NCI-H226 (cell line): ENCODE measurements around the gene RECQL.
"Not testable (repeated sequence)": the region's sequence is repeated elsewhere in the genome, so short reads cannot be mapped to it uniquely, and the experiment has no call there.

Source experiments
- DNase-seq: peaks from one replicate; pipeline ENCODE4 v3.0.0-alpha.2; 2015

RECQL gene

GRCh38 chr12:21502164-21502496, 695 bp upstream of the RECQL start:
- no peak for DNase-seq

GRCh38 chr12:21500786-21501257, 613 bp downstream of the RECQL start:
- DNase-seq: no peak

- DNase-seq: no peak
Observed at GRCh38 chr12:21499765-21500164, 1.7 kb downstream of the RECQL start.

GRCh38 chr12:21485998-21486397, 15.4 kb downstream of the RECQL start:
- DNase-seq: no peak

- no peak for DNase-seq
Observed at GRCh38 chr12:21483531-21483930, 17.9 kb downstream of the RECQL start.

GRCh38 chr12:21478756-21479455, 22.5 kb downstream of the RECQL start:
- no peak for DNase-seq

GRCh38 chr12:21476949-21477348, 24.5 kb downstream of the RECQL start:
- no peak for DNase-seq

- no peak for DNase-seq
Observed at GRCh38 chr12:21475552-21475951, 25.9 kb downstream of the RECQL start.

- DNase-seq: no peak
Observed at GRCh38 chr12:21472197-21472823, 29.1 kb downstream of the RECQL start.

GRCh38 chr12:21471294-21471693, 30.1 kb downstream of the RECQL start:
- no peak for DNase-seq

GRCh38 chr12:21467334-21467733, 34.1 kb downstream of the RECQL start:
- DNase-seq: not testable (repeated sequence)

GRCh38 chr12:21459474-21459873, 42.0 kb downstream of the RECQL start:
- DNase-seq: no peak

- DNase-seq: no peak
Observed at GRCh38 chr12:21456291-21456780, 45.1 kb downstream of the RECQL start.

GRCh38 chr12:21453312-21453852, 48.1 kb downstream of the RECQL start:
- DNase-seq: no peak

- DNase-seq: no peak
Observed at GRCh38 chr12:21451529-21451928, 49.9 kb downstream of the RECQL start.

GRCh38 chr12:21444193-21445146, 57.0 kb downstream of the RECQL start:
- DNase-seq: no peak

- DNase-seq: no peak
Observed at GRCh38 chr12:21439347-21439746, 62.1 kb downstream of the RECQL start.

- no peak for DNase-seq
Observed at GRCh38 chr12:21438643-21439042, 62.8 kb downstream of the RECQL start.

GRCh38 chr12:21434699-21435098, 66.7 kb downstream of the RECQL start:
- no peak for DNase-seq

GRCh38 chr12:21433525-21433924, 67.9 kb downstream of the RECQL start:
- DNase-seq: no peak

- no peak for DNase-seq
Observed at GRCh38 chr12:21429994-21430393, 71.4 kb downstream of the RECQL start.

- no peak for DNase-seq
Observed at GRCh38 chr12:21428241-21428640, 73.2 kb downstream of the RECQL start.
